Activated CD8-positive, alpha-beta T cell treated with anti-CD3 and anti-CD28 coated beads, Interleukin-2, amount 10 ng/mL, durations not matched to agents 7 days and 5 days (primary cell): ENCODE measurements around the gene SLC28A1. TPM values are rescaled to one million over a fixed set of nuclear protein-coding genes. Genes with fewer than 3 reads are reported as not detected.
A peak's percentile ranks its signal among the peaks of the same experiment; 100 is the strongest.

Experiments used
- ATAC-seq: fragments of 150-1000 bp; cut with Tn5 transposase; one replicate; pipeline ENCODE4 v1.10.0; 2021; ENCODE audit warnings: moderate library complexity
- CTCF ChIA-PET: fragments of 350-600 bp; sonication (Branson Sonifier 250); formaldehyde crosslinking; loops from one replicate; lab custom pipeline; 2021; ENCODE audit warnings: antibody characterized with exemption; lab: Charles Lee
- POLR2A ChIA-PET: fragments of 350-600 bp; sonication (Branson Sonifier 250); formaldehyde crosslinking; loops from one replicate; lab custom pipeline; 2021; ENCODE audit warnings: antibody characterized with exemption; lab: Charles Lee
- DNase-seq: peaks from one replicate; pipeline ENCODE4 v3.0.0-alpha.2; 2020
- H3K27ac Mint-ChIP-seq: one replicate; pipeline ENCODE4 v1.8.0; 2021; ENCODE audit warnings: mild to moderate bottlenecking, mixed read lengths
- H3K27me3 Mint-ChIP-seq: one replicate; pipeline ENCODE4 v1.8.0; 2021; ENCODE audit warnings: low read depth, mixed read lengths
- H3K36me3 Mint-ChIP-seq: one replicate; pipeline ENCODE4 v1.8.0; 2021; ENCODE audit warnings: low read depth, mixed read lengths
- H3K4me1 Mint-ChIP-seq: one replicate; pipeline ENCODE4 v1.8.0; 2021; ENCODE audit warnings: low read depth, mixed read lengths
- H3K4me3 Mint-ChIP-seq: one replicate; pipeline ENCODE4 v1.8.0; 2021; ENCODE audit warnings: mild to moderate bottlenecking, mixed read lengths
- H3K9me3 Mint-ChIP-seq: one replicate; pipeline ENCODE4 v1.8.0; 2022; ENCODE audit warnings: mixed read lengths; ENCODE audit not compliant: insufficient read depth
- total RNA-seq, 2 experiments: library from RNA; stranded (reverse); gene quantifications; one replicate each; pipeline ENCODE4 v1.2.3, GENCODE V29; 2021

SLC28A1 gene
- total RNA-seq, 2 experiments from 2014 or later = not detected

DNA sequence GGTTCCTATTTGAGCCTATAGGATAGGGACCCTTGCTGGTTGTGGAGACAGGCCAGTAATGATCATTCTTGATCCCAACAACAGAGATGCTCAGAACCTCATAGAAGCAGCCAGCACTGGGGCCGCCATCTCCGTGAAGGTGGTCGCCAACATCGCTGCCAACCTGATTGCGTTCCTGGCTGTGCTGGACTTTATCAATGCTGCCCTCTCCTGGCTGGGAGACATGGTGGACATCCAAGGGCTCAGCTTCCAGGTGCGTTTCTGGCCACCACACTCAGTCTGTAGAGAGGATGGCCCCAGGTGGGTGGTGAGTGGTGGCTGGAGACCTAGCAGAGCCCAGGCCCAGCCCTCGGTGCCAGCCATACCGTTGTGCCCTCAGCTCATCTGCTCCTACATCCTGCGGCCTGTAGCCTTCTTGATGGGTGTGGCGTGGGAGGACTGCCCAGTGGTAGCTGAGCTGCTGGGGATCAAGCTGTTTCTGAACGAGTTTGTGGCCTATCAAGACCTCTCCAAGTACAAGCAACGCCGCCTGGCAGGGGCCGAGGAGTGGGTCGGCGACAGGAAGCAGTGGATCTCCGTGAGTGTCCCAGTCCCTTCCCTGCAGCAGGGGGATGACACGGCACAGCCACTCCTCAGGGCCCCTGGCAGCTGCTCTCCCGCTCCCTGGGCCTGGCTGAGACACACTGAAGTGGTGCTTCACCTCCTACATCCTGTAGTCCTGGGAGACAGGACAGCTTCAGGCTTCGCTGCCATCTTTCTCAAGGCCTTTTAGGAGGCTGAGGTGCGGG, 50.7 kb downstream of the SLC28A1 start:
- Mint-ChIP-seq H3K4me3 (no peak overlapping the region), H3K9me3 (no peaks in the 10 kb centered on the region), H3K4me1 (peaks cover 2% of the 10 kb centered on the region), H3K36me3 (no peaks in the 10 kb centered on the region), H3K27me3 (peaks cover 13% of the 10 kb centered on the region), H3K27ac (no peak overlapping the region)
- DNase-seq (no peak), ATAC-seq (no peak)
- ChIA-PET CTCF (interaction anchor here (1.1 kb wide), 1 partner anchor 337 kb away, joined by 3 read pairs; no protein-coding TSS in a partner anchor), POLR2A (no interaction called here)

DNA sequence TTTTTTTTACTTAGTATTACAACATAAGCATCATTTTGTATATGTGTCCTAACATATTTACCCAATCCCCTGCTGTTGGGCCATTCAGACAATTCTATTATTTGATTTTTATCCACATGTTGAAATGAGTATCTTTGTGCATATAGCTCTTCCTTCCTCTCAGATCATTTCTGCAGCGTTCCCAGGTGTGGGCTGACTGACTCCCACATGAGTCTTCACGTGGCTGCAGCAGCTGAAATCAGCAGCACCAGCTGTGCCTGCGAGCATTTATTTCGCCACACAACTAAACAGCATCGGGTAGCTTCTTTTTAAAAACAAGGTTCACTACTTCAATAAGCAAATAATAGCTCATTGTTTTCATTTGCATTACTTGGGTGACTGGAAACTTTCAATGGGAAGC, 52.7 kb downstream of the SLC28A1 start:
- H3K27me3 Mint-ChIP-seq = peaks cover 13% of the 10 kb centered on the region
- no peaks in the 10 kb centered on the region for H3K36me3 Mint-ChIP-seq
- DNase-seq (no peak), ATAC-seq (no peak)
- no peaks in the 10 kb centered on the region for H3K9me3 Mint-ChIP-seq
- no peak overlapping the region for H3K4me3 Mint-ChIP-seq
- ChIA-PET POLR2A (no interaction called here), CTCF (interaction anchor here (0.9 to 1.3 kb wide), 3 partner anchors 301 to 349 kb away, joined by 3 to 4 read pairs (median 3); no protein-coding TSS in a partner anchor)
- no peak overlapping the region for H3K27ac Mint-ChIP-seq
- H3K4me1 Mint-ChIP-seq = peaks cover 2% of the 10 kb centered on the region

DNA sequence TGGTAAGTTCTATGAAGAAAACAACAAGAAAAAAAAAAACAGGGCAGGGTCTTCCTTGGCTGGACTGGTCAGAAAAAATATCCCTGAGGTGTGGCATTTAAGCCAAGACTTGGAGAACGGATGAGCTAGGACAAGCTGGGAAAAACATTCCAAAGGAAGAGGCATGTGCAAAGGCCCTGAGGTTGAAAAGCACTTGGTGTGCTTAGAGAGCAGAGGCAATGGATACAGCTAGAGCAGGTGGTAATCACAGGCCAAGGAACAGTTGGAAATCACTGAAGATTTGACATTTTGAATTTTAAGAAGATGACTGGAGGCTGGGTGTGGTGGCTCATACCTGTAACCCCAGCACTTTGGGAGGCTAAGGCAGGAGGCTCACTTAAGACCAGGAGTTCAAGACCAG, 54.3 kb downstream of the SLC28A1 start:
- H3K27me3 Mint-ChIP-seq = peaks cover 13% of the 10 kb centered on the region
- CTCF ChIA-PET = interaction anchor here (1.0 kb wide), 1 partner anchor 10 kb away, joined by 3 read pairs; no protein-coding TSS in a partner anchor

DNA sequence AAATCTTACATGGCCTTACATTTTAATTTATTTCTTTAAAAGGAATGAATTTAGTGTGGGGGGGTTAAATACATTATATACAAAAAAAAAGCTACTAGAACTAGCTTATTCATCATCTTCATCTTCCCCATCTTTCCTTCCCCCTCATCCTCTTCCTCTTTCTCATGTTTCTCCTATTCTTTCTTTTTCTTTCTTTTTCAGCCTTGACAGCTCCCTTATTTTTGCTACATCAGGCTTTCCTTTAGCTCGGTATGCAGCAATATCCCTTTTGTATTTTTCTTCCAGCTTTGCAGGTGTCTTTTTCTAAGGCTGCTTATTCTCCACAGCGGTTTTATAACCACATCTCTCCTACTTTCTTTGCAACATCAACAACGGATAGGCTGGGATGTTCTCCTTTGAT, 55.9 kb downstream of the SLC28A1 start:
- ATAC-seq = no peak
- Mint-ChIP-seq H3K27me3 (peaks cover 13% of the 10 kb centered on the region), H3K27ac (no peak overlapping the region), H3K4me1 (peaks cover 4% of the 10 kb centered on the region), H3K36me3 (no peaks in the 10 kb centered on the region), H3K9me3 (no peaks in the 10 kb centered on the region), H3K4me3 (no peak overlapping the region)
- no peak for DNase-seq
- CTCF ChIA-PET = interaction anchor here (1.1 to 1.6 kb wide), 2 partner anchors 12 to 105 kb away, joined by 4 to 6 read pairs; no protein-coding TSS in a partner anchor
- POLR2A ChIA-PET = no interaction called here

More for the DNA sequence above, 54.3 kb downstream of the SLC28A1 start:
- no peak overlapping the region for H3K27ac Mint-ChIP-seq
- ATAC-seq (no peak), DNase-seq (no peak)
- POLR2A ChIA-PET = no interaction called here
- no peaks in the 10 kb centered on the region for H3K9me3 Mint-ChIP-seq
- H3K36me3 Mint-ChIP-seq = no peaks in the 10 kb centered on the region
- no peak overlapping the region for H3K4me3 Mint-ChIP-seq
- H3K4me1 Mint-ChIP-seq = peaks cover 2% of the 10 kb centered on the region

DNA sequence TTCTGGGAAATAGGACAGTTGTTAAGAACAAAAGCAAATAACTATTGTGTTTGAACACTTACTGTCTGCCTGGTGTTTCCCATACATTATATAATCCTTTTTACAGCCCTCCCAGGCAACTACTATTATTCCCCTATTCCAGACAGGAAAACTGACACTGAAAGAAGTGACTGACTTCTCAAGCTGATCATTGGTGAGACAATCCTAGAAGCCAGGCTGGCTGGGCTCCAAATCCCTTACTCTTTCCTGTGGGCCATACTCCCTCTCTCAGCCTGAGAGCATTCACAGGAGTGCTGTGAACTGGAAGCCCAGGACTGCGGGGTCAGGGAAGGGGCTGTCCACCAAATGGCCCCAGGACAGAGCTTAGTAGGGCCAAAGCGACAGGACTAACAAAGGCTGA, 58.0 kb downstream of the SLC28A1 start:
- Mint-ChIP-seq H3K27me3 (peaks cover 13% of the 10 kb centered on the region), H3K9me3 (no peaks in the 10 kb centered on the region), H3K4me3 (no peak overlapping the region), H3K36me3 (no peaks in the 10 kb centered on the region), H3K4me1 (peaks cover 3% of the 10 kb centered on the region), H3K27ac (no peak overlapping the region)
- ChIA-PET POLR2A (interaction anchor here (0.8 kb wide), 1 partner anchor 21 kb away, joined by 3 read pairs; no protein-coding TSS in a partner anchor), CTCF (no interaction called here)
- DNase-seq = no peak
- ATAC-seq = no peak

DNA sequence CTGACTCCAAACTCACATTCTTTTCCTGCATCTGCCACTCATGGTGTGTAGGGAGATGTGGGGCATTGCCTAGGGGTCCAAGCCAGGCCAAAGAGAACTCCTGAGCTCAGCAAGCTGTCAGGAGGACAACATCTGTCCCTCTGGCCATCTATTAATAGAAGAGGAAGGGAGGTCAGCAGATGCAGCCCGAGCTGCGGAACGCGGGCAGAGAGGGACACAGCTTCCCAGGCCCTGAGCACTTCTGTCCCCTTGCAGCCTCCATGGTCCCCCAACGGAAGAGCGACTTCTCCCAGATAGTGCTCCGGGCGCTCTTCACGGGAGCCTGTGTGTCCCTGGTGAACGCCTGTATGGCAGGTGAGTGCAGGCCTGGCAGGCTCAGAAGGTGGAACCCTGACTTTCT, 59.8 kb downstream of the SLC28A1 start:
- Mint-ChIP-seq H3K36me3 (no peaks in the 10 kb centered on the region), H3K4me1 (peaks cover 3% of the 10 kb centered on the region), H3K4me3 (no peak overlapping the region), H3K27ac (no peak overlapping the region), H3K27me3 (peaks cover 11% of the 10 kb centered on the region), H3K9me3 (no peaks in the 10 kb centered on the region)
- POLR2A ChIA-PET = no interaction called here
- ATAC-seq = no peak
- no peak for DNase-seq
- CTCF ChIA-PET = no interaction called here

DNA sequence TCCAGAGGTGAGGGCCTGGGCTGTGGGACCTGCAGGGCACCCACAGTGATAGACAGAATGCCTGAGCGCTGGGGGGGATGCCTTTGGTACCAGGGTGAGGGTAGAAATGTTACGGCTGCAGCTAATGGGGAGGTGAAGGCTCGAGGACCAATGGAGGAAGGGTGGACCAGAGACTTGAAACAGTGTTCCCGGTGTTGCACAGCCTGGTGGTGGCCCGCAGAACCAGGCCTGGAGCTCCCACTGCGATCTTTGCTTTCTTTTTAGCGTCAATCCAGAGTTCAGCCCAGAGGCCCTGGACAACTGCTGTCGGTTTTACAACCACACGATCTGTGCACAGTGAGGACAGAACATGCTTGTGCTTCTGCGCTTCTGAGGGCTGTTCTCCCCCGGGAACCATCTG, 60.4 kb downstream of the SLC28A1 start:
- DNase-seq (no peak), ATAC-seq (no peak)
- POLR2A ChIA-PET = interaction anchor here (0.6 kb wide), 1 partner anchor 14 kb away, joined by 3 read pairs; no protein-coding TSS in a partner anchor
- Mint-ChIP-seq H3K27ac (no peak overlapping the region), H3K4me3 (no peak overlapping the region), H3K36me3 (no peaks in the 10 kb centered on the region), H3K9me3 (no peaks in the 10 kb centered on the region), H3K27me3 (peaks cover 9% of the 10 kb centered on the region), H3K4me1 (peaks cover 3% of the 10 kb centered on the region)
- CTCF ChIA-PET = no interaction called here

DNA sequence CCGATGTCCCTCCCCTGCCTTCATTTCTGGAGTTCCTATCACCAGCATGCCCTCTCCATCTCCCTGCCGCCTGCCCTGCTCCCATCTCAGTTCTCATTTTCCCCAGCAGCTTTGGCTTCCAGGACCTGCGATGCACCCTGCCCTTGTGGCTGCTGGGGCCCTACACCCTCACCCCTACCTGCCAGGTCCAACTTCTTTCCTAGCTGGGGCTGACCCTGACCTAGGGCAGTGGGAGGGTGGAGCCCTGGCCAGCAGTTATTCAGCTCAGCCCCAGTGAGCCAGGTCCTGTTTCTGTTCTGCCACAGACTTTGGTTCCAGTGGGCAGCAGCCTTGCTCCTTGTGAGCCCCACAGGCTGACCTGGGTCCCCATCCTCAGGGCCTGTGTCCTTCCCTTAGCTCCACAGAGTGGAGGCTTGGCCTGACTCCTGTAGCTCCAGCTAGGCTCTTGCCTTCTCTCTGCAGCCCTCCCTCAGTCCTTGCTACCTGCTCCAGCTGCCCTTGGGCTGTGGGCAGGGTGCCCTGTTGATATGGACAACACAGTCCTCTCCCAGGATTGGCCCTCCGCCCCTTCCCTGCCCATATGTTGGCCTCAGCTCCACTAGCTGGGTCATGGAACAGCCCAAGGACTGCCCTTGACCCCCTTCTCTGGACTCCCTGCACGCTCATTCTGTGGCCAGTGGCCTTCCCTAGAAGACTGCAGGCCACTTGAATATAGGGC, 62.5 kb downstream of the SLC28A1 start:
- H3K4me3 Mint-ChIP-seq = no peak overlapping the region
- CTCF ChIA-PET = interaction anchor here (1.3 to 1.5 kb wide), 2 partner anchors 19 to 68 kb away, joined by 3 to 4 read pairs; no protein-coding TSS in a partner anchor
- peak overlapping the region; percentile 11 for H3K27ac Mint-ChIP-seq
- DNase-seq = no peak
- H3K36me3 Mint-ChIP-seq = no peaks in the 10 kb centered on the region
- POLR2A ChIA-PET = interaction anchor here (0.6 kb wide), 1 partner anchor 11 kb away, joined by 6 read pairs; no protein-coding TSS in a partner anchor
- no peaks in the 10 kb centered on the region for H3K9me3 Mint-ChIP-seq
- ATAC-seq = peak; percentile 11
- H3K4me1 Mint-ChIP-seq = peaks cover 3% of the 10 kb centered on the region
- peaks cover 7% of the 10 kb centered on the region for H3K27me3 Mint-ChIP-seq

DNA sequence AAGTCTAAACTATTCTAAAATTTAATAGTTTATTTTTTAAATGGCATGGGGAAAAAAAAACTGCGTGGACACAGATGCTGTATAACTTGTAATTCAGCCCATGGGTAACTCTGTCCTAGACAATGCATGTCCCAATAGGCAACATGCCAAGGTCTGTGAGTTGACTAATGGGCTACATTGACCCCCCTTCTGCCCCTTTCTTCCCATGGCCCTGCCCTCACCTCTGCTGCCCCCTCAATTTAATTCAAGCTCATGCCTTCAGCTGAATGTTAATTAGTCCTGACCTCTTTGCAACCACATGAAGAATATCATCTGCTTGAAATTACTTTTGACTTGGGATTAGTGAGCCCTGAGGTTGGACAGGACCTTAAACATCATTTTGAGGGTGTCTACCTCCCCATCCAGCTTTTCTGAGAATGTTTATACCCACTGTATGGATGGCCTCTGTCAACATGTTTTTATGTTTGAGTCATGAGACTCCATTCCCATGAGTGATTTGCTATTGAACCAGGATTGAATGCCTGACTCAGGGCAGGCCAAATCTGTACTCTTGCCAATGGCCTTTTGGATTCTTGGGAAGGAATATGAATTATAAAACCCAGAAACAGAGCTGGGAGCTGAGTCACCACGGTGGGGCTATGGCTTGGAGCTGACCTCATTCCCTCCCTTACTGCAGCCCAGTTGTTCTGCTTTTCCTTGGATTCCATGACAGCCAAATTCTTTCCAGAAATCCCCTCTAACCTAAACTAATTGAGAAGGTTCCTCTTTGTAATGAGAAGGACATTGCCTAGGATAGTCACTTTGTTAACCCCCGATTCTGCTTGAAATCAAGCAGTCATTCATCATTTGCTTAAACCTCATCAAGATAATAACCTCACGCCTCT, 63.7 kb downstream of the SLC28A1 start:
- no peaks in the 10 kb centered on the region for H3K9me3 Mint-ChIP-seq
- DNase-seq (no peak), ATAC-seq (no peak)
- peaks cover 3% of the 10 kb centered on the region for H3K4me1 Mint-ChIP-seq
- H3K4me3 Mint-ChIP-seq = no peak overlapping the region
- no peak overlapping the region for H3K27ac Mint-ChIP-seq
- CTCF ChIA-PET = interaction anchor here (0.6 to 1.5 kb wide), 3 partner anchors 20 to 271 kb away, joined by 3 to 4 read pairs (median 3); no protein-coding TSS in a partner anchor
- H3K27me3 Mint-ChIP-seq = peaks cover 10% of the 10 kb centered on the region
- POLR2A ChIA-PET = no interaction called here
- no peaks in the 10 kb centered on the region for H3K36me3 Mint-ChIP-seq

DNA sequence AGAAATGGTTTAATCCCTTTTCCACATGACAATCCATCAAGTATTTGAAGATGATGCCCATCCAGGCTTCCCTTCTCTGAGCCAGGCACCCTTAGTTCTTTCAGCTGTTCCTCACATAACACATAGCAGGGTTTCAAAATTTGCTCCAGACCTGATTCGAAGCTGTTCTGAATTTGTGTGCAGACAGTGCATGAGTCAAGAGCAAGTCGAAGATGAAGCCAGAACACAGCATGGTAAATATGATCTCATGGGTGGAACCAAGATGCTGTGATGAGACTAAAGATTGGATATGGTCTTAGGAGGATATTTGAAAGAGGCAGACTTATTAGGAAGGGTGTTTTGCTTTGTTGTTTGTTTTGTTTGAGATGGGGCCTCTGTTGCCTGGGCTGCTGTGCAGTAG, 64.6 kb downstream of the SLC28A1 start:
- Mint-ChIP-seq H3K4me1 (peaks cover 3% of the 10 kb centered on the region), H3K9me3 (no peaks in the 10 kb centered on the region), H3K27ac (no peak overlapping the region), H3K4me3 (no peak overlapping the region), H3K27me3 (peaks cover 10% of the 10 kb centered on the region), H3K36me3 (no peaks in the 10 kb centered on the region)
- ATAC-seq = no peak
- DNase-seq = no peak
- POLR2A ChIA-PET = no interaction called here
- CTCF ChIA-PET = interaction anchor here (0.6 kb wide), 1 partner anchor 272 kb away, joined by 3 read pairs; no protein-coding TSS in a partner anchor
